Measurements from ENCODE around the gene NHERF2. TPM values are rescaled to one million over a fixed set of nuclear protein-coding genes. Genes with fewer than 3 reads are reported as not detected.
A peak's percentile ranks its signal among the peaks of the same experiment; 100 is the strongest.

Gene NHERF2
- polyA plus RNA-seq, 2 donors: 26.3 to 36.1 TPM

DNA sequence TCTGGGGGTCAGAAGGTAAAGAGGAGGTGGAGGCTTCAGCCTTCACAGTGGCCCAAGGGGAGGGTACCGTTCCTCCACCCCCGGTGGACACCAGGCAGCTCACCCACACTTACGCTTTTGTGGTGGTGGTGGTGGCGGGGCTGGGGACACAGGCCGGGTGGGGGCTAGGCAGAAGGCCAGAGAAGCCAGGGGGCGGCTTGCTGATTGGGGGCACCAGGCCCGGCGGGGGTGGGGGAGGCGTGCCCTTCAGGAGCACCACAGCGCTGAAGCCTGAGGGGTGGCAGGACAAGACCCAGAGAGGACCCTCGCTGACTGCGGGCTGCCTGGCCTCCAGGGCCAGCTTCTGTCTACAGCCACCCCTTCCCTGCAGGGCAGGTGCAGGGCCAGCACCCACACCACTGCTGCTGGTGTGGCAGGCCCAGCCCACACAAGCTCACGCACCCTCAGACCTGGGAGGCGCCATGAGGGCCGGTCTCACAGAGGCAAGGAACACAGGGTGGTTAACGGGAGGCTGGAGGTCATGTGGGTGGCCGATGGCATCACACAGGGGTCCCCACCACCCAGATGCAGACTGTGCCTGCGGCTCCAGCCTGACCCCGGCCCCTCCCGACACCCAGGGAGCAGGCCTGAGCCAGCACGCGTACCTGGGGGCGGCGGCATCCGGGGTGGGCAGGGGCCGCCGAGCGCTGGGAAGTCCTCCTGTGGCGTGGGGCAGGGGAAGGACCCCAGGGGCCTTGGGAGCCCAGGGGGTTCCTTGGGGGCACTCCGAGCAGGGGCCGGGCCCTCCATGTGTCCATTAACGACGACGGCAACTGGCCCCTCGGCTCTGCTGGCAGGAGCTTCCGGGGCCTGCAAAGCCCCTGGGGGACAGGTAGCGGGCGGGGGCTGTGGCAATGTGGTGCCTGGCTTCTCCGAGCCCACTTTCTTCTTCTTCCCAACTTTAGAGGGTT is 27.6 kb upstream of the NHERF2 start:
- peaks cover 15 to 60% of the 10 kb centered on the region in 2 donors for H3K36me3 ChIP-seq (ENCODE audit: control insufficient read depth in 2 of 2, insufficient read depth in 2 of 2, low read length in 1 of 2)

DNA sequence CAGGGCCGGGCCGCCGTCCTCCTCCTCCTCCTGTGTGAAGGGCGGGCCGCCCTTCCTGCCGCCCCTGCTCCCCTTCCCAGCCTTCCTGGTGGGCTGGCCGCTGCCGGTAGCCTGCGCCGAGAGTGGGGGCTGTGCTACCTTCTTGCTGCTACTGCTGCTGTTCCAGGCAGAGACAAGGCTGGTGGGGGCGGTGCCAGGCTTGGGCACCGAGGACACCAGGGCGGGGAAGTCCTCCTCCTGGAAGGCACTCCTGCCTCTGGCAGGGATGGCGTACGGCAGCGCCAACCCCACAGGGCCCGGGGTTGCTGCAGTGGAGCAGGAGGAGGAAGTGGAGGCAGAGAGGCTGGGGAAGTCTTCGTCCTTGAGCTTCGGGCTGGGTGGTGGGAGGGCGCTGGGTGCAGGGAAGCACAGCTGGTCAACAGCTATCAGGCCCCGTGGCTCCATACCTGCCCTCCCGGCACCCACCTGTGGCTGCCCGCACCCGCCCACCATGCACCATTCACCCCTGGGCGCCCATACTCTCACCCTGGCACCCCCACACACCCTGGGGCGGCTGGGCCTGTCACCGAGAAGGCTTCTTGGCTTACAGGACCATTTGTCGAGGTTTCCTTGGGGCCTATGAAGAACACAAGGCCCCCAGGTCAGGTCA is 26.7 kb upstream of the NHERF2 start:
- Histone ChIP-seq H3K4me3 (ENCODE audit: low read depth in 1 of 2, low read length in 2 of 2) (peak overlapping the region in 1 of 2 donors; percentile 13), H3K4me1 (ENCODE audit: control insufficient read depth in 2 of 2, insufficient read depth in 2 of 2, low read length in 1 of 2) (peaks cover 5 to 18% of the 10 kb centered on the region in 2 donors), H3K9me3 (ENCODE audit: control insufficient read depth in 2 of 2, insufficient read depth in 1 of 2, low read depth in 1 of 2, low read length in 1 of 2) (no peaks in the 10 kb centered on the region), H3K27ac (ENCODE audit: low read depth in 2 of 2, low read length in 1 of 2) (no peak overlapping the region), H3K36me3 (ENCODE audit: control insufficient read depth in 2 of 2, insufficient read depth in 2 of 2, low read length in 1 of 2) (peaks cover 15 to 62% of the 10 kb centered on the region in 2 donors), H3K27me3 (ENCODE audit: control insufficient read depth in 1 of 2, insufficient read depth in 2 of 2, low read length in 2 of 2) (no peaks in the 10 kb centered on the region)
- whole genome bisulfite sequencing, 2 donors: 85 to 86% methylated on average over 27 to 28 of the region's 28 CpGs

More for the DNA sequence above, 27.6 kb upstream of the NHERF2 start:
- Histone ChIP-seq H3K9me3 (ENCODE audit: control insufficient read depth in 2 of 2, insufficient read depth in 1 of 2, low read depth in 1 of 2, low read length in 1 of 2) (no peaks in the 10 kb centered on the region), H3K27ac (ENCODE audit: low read depth in 2 of 2, low read length in 1 of 2) (peak overlapping the region; percentile 20 to 21), H3K4me3 (ENCODE audit: low read depth in 1 of 2, low read length in 2 of 2) (no peak overlapping the region), H3K27me3 (ENCODE audit: control insufficient read depth in 1 of 2, insufficient read depth in 2 of 2, low read length in 2 of 2) (no peaks in the 10 kb centered on the region), H3K4me1 (ENCODE audit: control insufficient read depth in 2 of 2, insufficient read depth in 2 of 2, low read length in 1 of 2) (peaks cover 2 to 11% of the 10 kb centered on the region in 2 donors)
- 93 to 94% methylated on average over 39 of the region's 39 CpGs for WGBS, 2 donors

DNA sequence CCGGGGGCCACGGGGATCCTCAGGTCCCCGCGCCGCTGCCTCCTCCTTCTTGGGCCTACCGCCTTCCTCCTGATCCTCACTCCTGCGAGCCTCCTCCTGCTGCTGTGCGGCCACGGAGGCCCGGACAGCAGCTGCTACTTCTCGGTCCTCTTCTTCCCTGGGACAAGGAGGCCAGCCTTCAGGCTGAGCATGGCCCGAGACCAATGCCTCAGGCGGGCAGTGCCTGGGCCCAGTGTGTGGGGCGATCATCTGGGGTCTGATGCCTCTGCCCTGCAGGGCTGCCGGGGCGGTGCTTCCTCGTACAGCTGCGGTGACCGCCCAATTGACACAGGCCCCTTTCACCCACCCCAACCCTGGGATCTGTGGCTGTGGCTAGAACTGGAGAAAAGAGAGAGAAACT is 25.7 kb upstream of the NHERF2 start:
- Histone ChIP-seq H3K27me3 (ENCODE audit: control insufficient read depth in 1 of 2, insufficient read depth in 2 of 2, low read length in 2 of 2) (no peaks in the 10 kb centered on the region), H3K36me3 (ENCODE audit: control insufficient read depth in 2 of 2, insufficient read depth in 2 of 2, low read length in 1 of 2) (peaks cover 15 to 70% of the 10 kb centered on the region in 2 donors), H3K4me1 (ENCODE audit: control insufficient read depth in 2 of 2, insufficient read depth in 2 of 2, low read length in 1 of 2) (peaks cover 5 to 25% of the 10 kb centered on the region in 2 donors), H3K9me3 (ENCODE audit: control insufficient read depth in 2 of 2, insufficient read depth in 1 of 2, low read depth in 1 of 2, low read length in 1 of 2) (no peaks in the 10 kb centered on the region), H3K27ac (ENCODE audit: low read depth in 2 of 2, low read length in 1 of 2) (no peak overlapping the region), H3K4me3 (ENCODE audit: low read depth in 1 of 2, low read length in 2 of 2) (no peak overlapping the region)
- WGBS, 2 donors: 95 to 96% methylated on average over 19 of the region's 19 CpGs

GRCh38 chr16:2001456-2002355 is 25.0 kb upstream of the NHERF2 start:
- 96 to 97% methylated on average over 52 to 53 of the region's 53 CpGs for whole genome bisulfite sequencing, 2 donors
- no peak overlapping the region for H3K27ac ChIP-seq (ENCODE audit: low read depth in 2 of 2, low read length in 1 of 2)
- no peaks in the 10 kb centered on the region for H3K9me3 ChIP-seq (ENCODE audit: control insufficient read depth in 2 of 2, insufficient read depth in 1 of 2, low read depth in 1 of 2, low read length in 1 of 2)
- H3K4me3 ChIP-seq (ENCODE audit: low read depth in 1 of 2, low read length in 2 of 2): no peak overlapping the region
- H3K27me3 ChIP-seq (ENCODE audit: control insufficient read depth in 1 of 2, insufficient read depth in 2 of 2, low read length in 2 of 2): no peaks in the 10 kb centered on the region
- H3K4me1 ChIP-seq (ENCODE audit: control insufficient read depth in 2 of 2, insufficient read depth in 2 of 2, low read length in 1 of 2): peaks cover 5 to 27% of the 10 kb centered on the region in 2 donors
- peaks cover 15 to 74% of the 10 kb centered on the region in 2 donors for H3K36me3 ChIP-seq (ENCODE audit: control insufficient read depth in 2 of 2, insufficient read depth in 2 of 2, low read length in 1 of 2)

DNA sequence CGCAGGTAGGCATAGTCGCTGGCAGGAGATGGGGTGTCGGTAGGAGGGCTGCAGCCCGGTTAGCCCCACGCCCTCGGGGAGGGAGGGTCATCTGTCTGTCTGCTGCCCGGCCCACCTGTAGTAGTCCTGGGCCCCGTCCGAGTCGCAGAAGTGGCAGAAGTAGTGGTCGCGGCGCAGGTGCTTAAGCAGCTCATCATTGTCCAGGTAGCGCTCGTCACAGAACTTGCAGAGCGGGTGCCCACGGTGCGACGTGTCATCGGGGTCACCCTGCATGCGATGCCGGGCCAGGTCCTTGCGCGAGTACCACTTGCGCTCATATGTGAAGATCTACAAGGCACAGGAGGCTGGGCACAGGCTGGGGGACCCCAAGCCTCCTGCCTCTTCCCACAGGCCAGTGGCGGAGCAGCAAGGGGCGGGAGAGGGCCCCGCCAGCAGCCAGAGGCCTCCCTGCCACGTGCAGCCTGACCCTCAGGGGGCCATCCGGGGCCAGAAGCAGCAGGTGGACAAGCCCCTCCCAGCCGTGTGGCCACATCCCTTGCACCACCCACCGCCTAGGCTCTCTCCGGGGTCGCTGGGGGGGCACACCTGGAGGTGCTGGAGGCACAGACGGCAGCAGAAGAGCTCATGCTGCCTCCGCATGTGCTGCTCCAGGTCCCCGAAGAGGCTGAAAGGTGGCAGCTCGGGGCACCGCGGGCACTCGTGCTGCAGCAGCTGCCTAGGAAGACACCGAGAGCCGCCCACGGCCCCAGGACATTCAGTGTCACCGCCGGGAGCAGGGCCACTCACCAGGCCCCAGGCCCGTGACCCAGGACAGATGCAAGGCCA is 24.1 kb upstream of the NHERF2 start:
- Histone ChIP-seq H3K4me1 (ENCODE audit: control insufficient read depth in 2 of 2, insufficient read depth in 2 of 2, low read length in 1 of 2) (peaks cover 12 to 35% of the 10 kb centered on the region in 2 donors), H3K36me3 (ENCODE audit: control insufficient read depth in 2 of 2, insufficient read depth in 2 of 2, low read length in 1 of 2) (peaks cover 15 to 71% of the 10 kb centered on the region in 2 donors)
- 92 to 93% methylated on average over 47 of the region's 47 CpGs for WGBS, 2 donors

DNA sequence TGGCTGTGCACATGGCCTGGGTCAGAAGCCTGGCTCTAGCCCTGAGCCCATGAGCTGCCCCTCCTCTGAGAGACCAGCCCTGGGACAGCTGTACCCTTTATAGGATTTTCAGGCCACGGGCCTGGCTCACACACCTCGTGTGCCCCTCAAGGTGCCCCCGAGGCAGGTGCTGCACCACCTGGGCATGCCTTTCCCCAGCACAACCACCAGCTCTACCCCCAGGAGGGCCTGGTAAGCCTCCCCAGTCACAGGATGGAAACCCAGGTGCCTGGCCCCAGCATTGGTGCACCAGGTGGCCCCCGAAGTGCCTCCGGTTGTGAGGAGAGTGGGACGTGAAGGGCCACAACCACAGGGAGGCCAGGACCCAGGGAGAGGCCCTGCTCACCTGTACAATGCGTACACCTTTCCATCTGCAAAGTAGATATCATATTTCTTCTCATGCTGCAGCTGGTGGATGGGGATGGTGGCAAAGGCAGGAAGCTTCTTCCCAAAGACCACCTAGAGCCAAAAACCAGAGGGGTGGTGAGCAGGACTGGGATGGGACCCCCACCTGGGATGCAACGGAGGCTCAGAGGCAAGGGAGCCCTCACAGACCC is 23.4 kb upstream of the NHERF2 start:
- Histone ChIP-seq H3K4me3 (ENCODE audit: low read depth in 1 of 2, low read length in 2 of 2) (no peak overlapping the region), H3K27ac (ENCODE audit: low read depth in 2 of 2, low read length in 1 of 2) (no peak overlapping the region), H3K9me3 (ENCODE audit: control insufficient read depth in 2 of 2, insufficient read depth in 1 of 2, low read depth in 1 of 2, low read length in 1 of 2) (no peaks in the 10 kb centered on the region), H3K36me3 (ENCODE audit: control insufficient read depth in 2 of 2, insufficient read depth in 2 of 2, low read length in 1 of 2) (peaks cover 15 to 67% of the 10 kb centered on the region in 2 donors), H3K27me3 (ENCODE audit: control insufficient read depth in 1 of 2, insufficient read depth in 2 of 2, low read length in 2 of 2) (no peaks in the 10 kb centered on the region), H3K4me1 (ENCODE audit: control insufficient read depth in 2 of 2, insufficient read depth in 2 of 2, low read length in 1 of 2) (peaks cover 16 to 42% of the 10 kb centered on the region in 2 donors)
- WGBS, 2 donors: 79 to 81% methylated on average over 8 of the region's 8 CpGs

More for the DNA sequence above, 24.1 kb upstream of the NHERF2 start:
- no peaks in the 10 kb centered on the region for H3K27me3 ChIP-seq (ENCODE audit: control insufficient read depth in 1 of 2, insufficient read depth in 2 of 2, low read length in 2 of 2)
- no peak overlapping the region for H3K4me3 ChIP-seq (ENCODE audit: low read depth in 1 of 2, low read length in 2 of 2)
- H3K9me3 ChIP-seq (ENCODE audit: control insufficient read depth in 2 of 2, insufficient read depth in 1 of 2, low read depth in 1 of 2, low read length in 1 of 2): no peaks in the 10 kb centered on the region
- H3K27ac ChIP-seq (ENCODE audit: low read depth in 2 of 2, low read length in 1 of 2): no peak overlapping the region

DNA sequence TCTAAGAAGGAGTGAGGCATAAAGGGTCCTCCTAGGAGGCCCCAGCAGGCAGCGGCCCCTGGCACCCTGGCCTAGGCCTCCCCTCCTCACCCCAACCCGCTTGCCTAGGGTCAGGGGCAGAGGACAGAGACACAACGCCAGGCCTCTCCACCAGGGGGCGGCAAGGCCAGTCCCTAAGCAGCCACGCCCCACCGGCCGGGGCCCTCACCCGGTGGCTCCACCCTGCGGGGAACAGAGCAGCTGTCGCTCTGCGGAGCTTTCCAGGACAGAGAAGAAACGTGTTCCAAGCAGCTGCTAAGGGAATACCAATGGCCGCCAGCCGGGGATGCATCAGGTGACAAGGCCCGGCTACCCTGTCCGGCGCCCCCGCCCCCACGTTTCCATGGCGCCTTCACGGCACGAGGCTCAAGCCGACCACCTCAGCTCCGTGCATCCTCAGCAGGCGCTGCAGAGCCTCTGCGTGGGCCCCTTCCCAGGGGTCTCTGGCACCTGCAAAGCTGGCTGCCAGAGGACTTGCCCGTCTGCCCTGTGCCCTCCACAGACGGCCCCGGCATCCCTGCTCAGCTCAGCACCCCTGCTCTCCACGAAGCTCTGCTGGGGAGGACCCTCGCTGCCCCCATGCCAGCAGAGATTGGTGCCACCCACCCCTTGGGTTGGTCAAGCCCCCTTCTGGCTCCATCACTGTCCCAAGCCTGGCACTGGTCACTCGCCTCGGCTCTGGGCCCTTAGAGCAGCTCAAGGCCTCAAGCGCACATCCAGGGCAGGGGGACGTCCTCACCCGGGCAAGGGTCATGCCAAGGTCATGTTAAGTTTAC is 22.7 kb upstream of the NHERF2 start:
- WGBS, 2 donors: 32 to 37% methylated on average over 30 to 36 of the region's 36 CpGs
- Histone ChIP-seq H3K27ac (ENCODE audit: low read depth in 2 of 2, low read length in 1 of 2) (peak overlapping the region in 1 of 2 donors; percentile 16), H3K4me1 (ENCODE audit: control insufficient read depth in 2 of 2, insufficient read depth in 2 of 2, low read length in 1 of 2) (peaks cover 16 to 43% of the 10 kb centered on the region in 2 donors)

More for the DNA sequence above, 22.7 kb upstream of the NHERF2 start:
- no peaks in the 10 kb centered on the region for H3K9me3 ChIP-seq (ENCODE audit: control insufficient read depth in 2 of 2, insufficient read depth in 1 of 2, low read depth in 1 of 2, low read length in 1 of 2)
- H3K36me3 ChIP-seq (ENCODE audit: control insufficient read depth in 2 of 2, insufficient read depth in 2 of 2, low read length in 1 of 2): peaks cover 15 to 61% of the 10 kb centered on the region in 2 donors
- no peaks in the 10 kb centered on the region for H3K27me3 ChIP-seq (ENCODE audit: control insufficient read depth in 1 of 2, insufficient read depth in 2 of 2, low read length in 2 of 2)
- no peak overlapping the region for H3K4me3 ChIP-seq (ENCODE audit: low read depth in 1 of 2, low read length in 2 of 2)
